ENCODE measurements around the gene ADRA2C.

GRCh38 chr4:3790006-3790561 is 23.9 kb downstream of the ADRA2C start:
- TF ChIP-seq, protein P1, sequence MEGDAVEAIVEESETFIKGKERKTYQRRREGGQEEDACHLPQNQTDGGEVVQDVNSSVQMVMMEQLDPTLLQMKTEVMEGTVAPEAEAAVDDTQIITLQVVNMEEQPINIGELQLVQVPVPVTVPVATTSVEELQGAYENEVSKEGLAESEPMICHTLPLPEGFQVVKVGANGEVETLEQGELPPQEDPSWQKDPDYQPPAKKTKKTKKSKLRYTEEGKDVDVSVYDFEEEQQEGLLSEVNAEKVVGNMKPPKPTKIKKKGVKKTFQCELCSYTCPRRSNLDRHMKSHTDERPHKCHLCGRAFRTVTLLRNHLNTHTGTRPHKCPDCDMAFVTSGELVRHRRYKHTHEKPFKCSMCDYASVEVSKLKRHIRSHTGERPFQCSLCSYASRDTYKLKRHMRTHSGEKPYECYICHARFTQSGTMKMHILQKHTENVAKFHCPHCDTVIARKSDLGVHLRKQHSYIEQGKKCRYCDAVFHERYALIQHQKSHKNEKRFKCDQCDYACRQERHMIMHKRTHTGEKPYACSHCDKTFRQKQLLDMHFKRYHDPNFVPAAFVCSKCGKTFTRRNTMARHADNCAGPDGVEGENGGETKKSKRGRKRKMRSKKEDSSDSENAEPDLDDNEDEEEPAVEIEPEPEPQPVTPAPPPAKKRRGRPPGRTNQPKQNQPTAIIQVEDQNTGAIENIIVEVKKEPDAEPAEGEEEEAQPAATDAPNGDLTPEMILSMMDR (IDR thresholded peaks at IDR 0.05; ENCODE audit: low read depth, low read length), result no peak
- no peak for TF ChIP-seq EZH2phosphoT487 (IDR thresholded peaks at IDR 0.05; ENCODE audit: low read depth)
